HL-60 (cell line): ENCODE measurements around the gene PCSK5.

ENCODE experiments used
- GABPA ChIP-seq: IDR thresholded peaks from 2 replicates; pipeline ENCODE4 v1.6.1; 2012; ENCODE audit warnings: low read depth
- POLR2AphosphoS5 ChIP-seq: IDR thresholded peaks from 2 replicates; pipeline ENCODE4 v1.6.1; 2012; ENCODE audit warnings: low read depth
- SPI1 ChIP-seq: IDR thresholded peaks from 2 replicates; pipeline ENCODE4 v1.6.1; 2012; ENCODE audit warnings: low read depth, mild to moderate bottlenecking, borderline replicate concordance
- TF ChIP-seq, protein P1 (sequence below): IDR thresholded peaks from one replicate; pipeline ENCODE4 v1.5.1; 2011; ENCODE audit warnings: low read length, control low read depth, inconsistent platforms; ENCODE audit not compliant: insufficient read depth
- TF ChIP-seq, protein P2 (sequence below): IDR thresholded peaks from 2 replicates; pipeline ENCODE4 v1.6.1; 2012; ENCODE audit warnings: low read depth; ENCODE audit not compliant: insufficient replicate concordance

DNA sequence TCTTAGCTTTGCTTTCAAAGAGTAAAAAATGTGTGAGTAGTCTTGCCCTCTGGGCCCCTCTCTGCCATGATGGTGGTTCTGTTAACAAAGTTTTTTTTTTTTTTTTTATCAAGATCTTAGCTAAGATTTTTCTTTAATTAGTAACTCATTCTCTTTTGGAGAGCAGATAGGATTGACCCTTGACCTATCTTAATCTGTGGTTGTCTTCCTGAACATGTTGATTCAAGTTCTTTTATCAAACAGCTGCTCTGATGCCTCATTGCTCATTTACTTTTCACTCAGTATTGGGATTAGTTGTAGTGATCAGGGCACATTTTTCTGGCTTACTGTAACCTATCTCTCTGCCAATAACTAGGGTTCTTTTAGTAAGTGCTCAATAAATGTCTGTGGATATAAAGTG is 106.3 kb downstream of the PCSK5 start:
- TF ChIP-seq GABPA: no peak
- TF ChIP-seq, protein P1, sequence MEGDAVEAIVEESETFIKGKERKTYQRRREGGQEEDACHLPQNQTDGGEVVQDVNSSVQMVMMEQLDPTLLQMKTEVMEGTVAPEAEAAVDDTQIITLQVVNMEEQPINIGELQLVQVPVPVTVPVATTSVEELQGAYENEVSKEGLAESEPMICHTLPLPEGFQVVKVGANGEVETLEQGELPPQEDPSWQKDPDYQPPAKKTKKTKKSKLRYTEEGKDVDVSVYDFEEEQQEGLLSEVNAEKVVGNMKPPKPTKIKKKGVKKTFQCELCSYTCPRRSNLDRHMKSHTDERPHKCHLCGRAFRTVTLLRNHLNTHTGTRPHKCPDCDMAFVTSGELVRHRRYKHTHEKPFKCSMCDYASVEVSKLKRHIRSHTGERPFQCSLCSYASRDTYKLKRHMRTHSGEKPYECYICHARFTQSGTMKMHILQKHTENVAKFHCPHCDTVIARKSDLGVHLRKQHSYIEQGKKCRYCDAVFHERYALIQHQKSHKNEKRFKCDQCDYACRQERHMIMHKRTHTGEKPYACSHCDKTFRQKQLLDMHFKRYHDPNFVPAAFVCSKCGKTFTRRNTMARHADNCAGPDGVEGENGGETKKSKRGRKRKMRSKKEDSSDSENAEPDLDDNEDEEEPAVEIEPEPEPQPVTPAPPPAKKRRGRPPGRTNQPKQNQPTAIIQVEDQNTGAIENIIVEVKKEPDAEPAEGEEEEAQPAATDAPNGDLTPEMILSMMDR: no peak
- TF ChIP-seq POLR2AphosphoS5: no peak
- TF ChIP-seq SPI1: no peak
- TF ChIP-seq, protein P2, sequence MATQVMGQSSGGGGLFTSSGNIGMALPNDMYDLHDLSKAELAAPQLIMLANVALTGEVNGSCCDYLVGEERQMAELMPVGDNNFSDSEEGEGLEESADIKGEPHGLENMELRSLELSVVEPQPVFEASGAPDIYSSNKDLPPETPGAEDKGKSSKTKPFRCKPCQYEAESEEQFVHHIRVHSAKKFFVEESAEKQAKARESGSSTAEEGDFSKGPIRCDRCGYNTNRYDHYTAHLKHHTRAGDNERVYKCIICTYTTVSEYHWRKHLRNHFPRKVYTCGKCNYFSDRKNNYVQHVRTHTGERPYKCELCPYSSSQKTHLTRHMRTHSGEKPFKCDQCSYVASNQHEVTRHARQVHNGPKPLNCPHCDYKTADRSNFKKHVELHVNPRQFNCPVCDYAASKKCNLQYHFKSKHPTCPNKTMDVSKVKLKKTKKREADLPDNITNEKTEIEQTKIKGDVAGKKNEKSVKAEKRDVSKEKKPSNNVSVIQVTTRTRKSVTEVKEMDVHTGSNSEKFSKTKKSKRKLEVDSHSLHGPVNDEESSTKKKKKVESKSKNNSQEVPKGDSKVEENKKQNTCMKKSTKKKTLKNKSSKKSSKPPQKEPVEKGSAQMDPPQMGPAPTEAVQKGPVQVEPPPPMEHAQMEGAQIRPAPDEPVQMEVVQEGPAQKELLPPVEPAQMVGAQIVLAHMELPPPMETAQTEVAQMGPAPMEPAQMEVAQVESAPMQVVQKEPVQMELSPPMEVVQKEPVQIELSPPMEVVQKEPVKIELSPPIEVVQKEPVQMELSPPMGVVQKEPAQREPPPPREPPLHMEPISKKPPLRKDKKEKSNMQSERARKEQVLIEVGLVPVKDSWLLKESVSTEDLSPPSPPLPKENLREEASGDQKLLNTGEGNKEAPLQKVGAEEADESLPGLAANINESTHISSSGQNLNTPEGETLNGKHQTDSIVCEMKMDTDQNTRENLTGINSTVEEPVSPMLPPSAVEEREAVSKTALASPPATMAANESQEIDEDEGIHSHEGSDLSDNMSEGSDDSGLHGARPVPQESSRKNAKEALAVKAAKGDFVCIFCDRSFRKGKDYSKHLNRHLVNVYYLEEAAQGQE: no peak
